AG08395 (cell line): ENCODE measurements around the gene KCNQ2.

ENCODE experiments used
- DNase-seq: peaks from one replicate; pipeline ENCODE4 v3.0.0; 2012; ENCODE audit warnings: mixed read lengths, low spot score

KCNQ2 gene

DNA sequence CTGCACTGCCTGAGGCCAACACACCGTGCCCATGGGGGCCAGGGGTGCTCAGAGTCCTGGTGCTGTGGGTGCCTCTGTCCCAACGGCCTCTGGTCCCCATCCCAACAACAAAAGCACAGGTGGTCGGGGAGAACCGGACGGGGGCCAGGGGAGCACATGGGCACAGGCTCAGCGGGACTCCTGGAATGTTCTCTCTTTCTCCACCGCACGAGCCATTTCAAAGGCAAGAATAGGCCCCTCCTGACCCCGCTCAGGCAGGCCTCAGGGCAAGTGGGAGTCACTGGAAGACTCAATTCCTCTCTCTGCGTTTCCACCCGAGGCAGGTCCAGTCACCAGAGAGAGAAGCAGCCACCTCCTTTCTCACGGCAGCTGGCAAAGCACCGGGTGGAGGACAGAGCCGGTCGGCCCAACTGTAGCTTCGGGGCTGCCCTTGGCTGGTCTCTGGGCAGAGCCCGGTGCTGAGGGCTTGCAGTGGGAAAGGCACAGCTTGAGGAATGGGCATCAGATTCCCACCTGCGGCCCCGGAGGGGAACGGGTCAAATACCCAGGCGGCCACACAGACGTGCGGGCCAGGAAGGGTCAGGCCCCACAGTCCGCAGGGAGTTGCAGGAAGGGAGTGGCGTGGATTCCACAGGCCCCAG, 55.2 kb downstream of the KCNQ2 start:
- no peak for DNase-seq

DNA sequence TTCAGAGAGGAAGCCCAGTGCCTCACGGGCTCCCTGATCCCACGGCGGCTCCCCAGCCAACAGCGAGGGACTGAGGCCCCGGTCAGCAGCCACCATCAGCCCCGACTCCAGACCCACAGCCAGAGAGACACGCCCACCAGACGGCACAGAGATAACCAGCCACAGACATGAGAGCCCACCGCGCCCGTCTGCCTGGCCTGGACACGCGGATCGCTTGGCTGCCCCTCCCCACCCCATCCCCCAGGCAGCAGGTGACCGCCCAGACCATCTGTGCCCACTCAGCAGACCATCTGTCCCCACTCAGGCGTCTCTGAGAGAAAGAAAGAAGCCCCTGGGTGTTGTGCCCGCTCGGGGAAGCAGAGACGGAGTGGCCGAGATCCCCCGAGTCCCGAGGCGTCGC, 55.8 kb downstream of the KCNQ2 start:
- no peak for DNase-seq

DNA sequence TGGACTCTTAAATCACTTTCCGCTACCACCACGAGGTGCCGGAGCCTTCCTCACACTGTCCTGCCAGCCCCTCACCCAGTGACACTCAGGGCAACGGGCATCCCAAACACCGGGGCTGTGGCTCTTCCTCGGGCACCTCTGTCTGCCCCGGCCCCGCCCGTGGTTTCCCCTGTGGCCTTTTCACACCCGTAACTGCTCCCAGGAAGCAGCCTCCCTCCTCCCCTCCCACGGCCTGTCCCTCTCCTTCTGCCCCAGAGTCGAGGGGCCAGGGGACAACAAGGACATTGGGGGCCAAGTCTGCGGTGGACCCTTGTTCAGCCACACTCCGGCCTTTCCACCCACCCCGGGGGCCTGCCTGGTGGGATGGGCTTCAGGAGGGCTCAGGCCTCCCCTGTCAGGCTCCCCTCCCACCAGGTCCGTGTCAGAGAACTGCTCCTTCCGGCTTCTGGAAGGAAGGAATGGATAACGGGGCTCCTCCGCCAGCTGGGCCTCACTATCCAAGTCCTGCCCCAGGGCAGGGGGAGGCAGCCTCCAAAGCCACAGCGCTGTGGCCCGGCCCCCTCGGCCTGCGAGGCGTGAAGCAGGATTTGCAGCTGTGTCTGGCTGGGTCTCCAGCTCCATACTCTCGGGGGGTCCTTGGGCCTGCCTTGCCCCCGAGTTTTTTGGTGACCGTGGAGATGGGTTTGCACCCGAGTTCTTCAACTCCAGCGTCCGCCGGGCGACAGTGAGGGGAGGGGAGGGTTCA, 56.6 kb downstream of the KCNQ2 start:
- no peak for DNase-seq

DNA sequence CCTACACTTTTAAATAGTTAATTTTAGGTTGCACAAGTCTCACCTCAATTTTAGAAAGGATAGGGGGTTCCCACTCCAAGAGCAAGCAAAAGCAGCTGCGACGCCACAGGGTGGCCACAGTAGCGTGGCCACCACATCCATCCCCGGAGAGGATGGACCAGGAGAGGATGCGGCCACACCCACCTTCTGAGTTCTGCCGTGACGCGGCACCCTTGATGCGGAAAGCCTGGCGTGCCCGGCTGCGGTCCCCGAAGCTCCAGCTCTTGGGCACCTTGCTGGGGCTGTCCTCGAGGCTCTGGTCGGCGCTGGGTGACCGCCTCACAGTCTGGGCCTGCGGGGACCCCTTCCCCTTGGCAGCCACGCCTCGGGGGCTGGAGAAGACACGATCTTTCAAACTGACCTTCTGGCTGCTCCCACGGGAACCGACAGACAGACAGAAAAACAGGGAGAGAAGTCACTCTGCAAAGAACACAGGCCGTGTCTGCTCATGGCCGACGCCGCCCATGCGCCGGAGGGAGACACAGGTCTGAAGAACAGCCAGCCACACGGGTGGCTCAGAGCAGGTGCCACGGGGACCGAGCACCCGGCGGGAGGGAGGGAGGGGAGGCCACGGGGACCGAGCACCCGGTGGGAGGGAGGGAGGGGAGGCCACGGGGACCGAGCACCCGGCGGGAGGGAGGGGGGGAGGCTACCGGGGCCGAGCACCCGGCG, 57.6 kb downstream of the KCNQ2 start:
- no peak for DNase-seq

DNA sequence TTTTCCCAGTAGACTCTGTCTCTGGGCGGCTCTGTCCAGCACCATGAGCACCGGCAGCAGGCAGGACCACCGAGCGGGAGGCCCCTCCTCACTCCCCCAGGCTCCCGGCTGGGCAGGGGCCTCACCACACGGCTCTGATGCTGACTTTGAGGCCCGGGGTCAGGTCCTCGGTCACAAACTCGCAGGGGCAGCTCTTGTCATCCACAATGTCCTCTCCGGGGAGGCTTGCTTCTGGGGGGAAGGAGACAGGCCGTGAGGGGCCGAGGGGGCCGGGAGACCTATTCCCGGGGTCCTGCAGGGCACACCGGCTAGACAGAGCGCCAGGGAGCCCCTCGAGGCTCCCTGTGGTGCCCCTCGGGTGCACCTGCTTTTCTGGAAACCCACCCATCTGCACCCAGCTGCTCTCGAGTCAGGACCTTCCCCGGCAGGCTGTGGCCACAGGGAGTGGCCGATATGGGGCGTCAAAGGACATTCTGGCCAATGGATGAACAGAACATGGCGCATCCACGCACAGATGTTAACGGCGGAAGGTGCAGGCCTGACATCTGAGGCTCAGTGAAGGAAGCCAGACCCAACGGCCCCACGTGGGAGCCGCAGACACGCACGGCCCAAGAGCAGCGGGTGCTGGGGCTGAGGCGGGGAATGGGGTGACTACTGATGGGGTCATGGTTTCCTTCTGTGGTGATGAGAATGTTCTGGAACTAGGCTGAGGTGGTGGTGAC, 58.3 kb downstream of the KCNQ2 start:
- DNase-seq = no peak

DNA sequence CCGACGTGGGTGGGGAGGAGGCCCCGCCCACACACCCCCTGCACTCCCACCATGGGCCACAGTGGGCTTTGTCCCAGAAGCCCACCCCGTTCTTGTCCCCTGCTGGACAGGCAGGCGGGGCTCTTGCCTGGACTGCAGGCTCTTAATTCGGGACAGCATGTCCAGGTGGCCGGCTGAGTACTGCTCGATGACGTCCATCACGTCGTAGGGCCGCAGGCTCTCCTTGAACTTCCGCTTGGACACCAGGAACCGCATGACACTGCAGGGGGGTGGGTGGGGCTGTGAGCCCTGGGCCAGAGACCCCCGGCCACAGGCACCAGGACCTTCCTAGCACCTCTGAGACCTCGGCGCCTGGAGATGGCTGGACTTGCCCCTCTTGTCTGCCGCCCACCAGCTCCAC, 59.1 kb downstream of the KCNQ2 start:
- no peak for DNase-seq

DNA sequence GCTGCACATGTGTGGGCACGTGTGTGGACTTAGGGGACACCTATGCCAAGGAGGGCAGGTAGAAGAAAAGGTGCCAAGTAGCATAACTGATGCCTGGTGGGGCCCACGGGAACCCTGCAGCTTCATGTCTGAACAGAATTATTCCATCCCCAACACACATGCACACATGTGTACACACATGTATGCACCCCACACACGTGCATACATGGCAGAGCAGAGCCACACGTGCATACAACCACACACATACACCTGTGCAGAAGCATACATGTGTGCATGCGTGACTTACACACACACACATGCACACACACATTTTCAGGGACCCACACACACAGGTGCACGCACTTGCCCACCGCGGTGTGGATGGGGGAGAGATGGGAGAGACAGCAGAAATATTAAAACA, 59.6 kb downstream of the KCNQ2 start:
- no peak for DNase-seq

DNA sequence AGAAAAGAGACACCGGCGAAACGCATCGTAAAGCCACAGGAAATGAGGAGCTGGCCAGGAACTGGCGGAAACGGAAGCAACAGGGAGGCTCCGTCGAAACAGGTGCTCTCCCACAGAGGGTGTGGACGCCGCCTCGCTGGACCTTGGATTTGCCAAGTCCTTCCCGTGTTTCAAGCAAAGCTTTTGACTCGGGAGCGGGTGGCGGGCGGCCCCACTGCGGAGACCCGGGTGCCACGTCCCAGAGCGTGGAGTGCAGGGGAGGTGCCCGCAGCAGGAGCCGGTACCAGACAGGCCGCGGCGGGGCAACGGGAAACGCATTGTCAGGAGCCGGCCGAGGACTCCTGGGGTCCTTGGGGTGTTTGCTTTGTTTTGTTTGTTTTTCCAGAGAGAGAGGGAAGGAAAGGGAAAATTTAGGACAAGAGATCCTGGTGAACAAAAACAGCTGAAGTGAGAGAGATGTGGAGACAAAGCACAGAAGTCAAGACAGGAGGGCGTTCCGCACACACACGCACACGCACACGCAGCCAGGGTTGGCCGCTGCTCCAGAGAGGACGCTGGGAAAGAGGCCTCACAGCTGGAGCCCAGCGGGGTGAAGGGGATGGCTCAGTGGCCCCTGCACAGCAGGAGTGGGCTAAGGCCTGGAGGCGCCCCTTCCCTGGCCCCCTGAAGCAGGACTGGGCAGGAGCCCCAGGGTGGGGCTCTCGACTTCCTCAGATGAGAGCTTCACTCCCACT, 60.4 kb downstream of the KCNQ2 start:
- DNase-seq = no peak

DNA sequence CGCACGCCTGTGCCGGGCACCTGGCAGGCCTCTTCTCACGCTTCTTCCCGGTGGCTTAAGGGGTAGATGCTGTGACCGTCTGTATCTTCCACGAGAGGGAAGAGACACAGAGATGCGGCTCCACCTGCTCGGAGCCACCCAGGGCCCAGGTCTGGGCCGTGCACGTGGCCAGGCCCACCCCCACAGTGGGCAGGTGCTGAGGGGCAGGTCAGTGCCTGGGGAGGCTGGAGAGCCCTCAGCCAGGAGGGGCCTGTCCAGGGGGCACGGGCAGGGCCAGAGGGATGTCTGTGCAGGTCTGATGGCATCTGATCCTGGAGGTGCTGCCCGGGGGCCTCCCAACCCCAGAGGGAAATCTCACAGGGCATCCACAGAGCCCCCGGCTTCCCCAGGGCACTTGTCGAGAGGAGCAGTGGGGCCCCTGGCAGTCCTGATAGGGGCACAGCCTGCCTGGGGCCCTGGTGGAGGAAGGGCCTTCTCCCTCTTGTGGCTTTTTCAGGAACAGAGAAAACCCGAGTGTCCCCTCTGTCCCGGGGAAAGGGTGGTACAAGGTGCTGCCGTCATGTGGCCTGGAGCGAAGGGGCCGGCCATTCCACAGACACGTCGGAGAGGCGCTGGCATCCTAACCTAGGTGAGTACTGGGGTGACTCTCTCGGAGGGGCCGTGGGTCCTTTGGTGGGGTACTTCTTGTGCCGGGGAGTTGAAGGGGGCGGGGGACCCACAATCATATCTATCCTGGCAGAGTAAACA, 61.1 kb downstream of the KCNQ2 start:
- DNase-seq = no peak

DNA sequence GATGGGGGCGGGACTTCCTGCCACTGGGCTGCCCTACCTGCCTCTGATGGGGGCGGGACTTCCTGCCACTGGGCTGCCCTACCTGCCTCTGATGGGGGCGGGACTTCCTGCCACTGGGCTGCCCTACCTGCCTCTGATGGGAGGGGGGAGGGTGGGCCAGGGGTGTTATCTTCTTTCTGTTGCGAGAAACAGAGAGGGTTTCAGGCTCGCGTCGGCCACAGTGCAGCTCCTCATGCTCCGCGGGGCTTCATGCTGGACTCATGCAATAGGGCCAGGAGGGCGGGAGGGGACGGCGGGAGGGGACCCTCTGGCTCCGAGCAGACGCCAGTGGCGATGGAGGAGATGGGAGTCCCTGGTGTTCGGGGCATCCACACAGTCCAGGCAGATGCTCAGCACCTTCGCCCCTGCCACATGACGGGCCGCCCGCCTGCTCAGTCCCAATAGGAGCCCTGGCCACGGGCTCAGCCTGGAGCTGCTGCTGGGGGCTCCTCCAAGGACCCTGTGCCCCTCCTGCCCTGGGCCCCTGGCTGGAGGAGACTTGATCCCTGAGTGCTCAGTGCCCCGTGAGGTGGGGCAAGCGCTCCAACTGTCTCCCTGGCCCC, 62.5 kb downstream of the KCNQ2 start:
- no peak for DNase-seq

DNA sequence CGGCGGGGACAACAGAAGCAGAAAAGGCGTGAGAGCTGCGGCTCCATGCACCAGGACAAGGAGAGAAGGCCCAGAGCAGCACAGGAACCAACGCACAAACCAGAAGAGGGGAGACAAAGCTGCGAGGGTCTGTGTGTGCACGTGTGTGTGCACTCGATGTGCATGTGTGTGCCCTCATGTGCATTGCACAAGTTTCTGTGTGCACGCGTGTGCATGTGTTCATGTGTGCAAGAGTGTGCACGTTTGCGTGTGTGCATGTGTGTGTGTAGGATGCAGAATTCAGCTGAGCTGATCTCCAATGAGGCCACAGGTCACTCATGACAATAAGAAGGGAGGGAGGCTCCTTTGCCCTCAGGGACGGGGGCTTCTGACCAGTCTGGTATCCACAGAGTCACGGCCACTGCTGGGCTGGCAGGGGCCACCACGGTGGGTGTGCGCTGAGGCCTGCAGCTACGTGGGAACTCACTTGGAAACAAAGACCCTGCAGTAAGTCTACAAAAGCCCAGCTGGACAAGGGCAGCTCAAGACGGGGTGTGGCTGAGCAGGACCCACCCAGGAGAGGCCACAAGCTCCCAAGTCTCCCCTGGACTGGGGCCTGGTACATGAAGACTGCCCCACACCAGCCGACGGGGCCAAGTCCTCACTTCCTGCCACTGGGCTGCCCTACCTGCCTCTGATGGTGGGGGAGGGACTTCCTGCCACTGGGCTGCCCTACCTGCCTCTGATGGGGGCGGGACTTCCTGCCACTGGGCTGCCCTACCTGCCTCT, 63.2 kb downstream of the KCNQ2 start:
- DNase-seq = no peak

DNA sequence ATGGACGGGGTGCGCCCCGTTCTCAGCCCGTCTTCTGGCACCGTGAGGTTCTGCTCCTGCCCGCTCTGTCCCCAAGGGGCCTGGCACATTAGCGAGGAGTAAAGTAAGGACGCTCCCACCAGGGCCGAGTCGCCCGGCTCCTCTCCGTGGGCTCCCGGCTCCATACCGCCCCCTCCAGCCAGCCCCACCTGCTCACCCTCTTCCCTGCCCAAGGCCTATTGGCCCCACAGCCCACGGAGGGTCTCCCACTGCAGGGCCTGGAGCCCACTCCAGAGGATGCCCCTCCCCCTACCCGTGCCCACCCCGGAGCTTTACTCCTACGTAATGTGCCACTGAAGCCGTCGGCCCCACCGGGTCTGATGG, 63.8 kb downstream of the KCNQ2 start:
- DNase-seq = no peak

DNA sequence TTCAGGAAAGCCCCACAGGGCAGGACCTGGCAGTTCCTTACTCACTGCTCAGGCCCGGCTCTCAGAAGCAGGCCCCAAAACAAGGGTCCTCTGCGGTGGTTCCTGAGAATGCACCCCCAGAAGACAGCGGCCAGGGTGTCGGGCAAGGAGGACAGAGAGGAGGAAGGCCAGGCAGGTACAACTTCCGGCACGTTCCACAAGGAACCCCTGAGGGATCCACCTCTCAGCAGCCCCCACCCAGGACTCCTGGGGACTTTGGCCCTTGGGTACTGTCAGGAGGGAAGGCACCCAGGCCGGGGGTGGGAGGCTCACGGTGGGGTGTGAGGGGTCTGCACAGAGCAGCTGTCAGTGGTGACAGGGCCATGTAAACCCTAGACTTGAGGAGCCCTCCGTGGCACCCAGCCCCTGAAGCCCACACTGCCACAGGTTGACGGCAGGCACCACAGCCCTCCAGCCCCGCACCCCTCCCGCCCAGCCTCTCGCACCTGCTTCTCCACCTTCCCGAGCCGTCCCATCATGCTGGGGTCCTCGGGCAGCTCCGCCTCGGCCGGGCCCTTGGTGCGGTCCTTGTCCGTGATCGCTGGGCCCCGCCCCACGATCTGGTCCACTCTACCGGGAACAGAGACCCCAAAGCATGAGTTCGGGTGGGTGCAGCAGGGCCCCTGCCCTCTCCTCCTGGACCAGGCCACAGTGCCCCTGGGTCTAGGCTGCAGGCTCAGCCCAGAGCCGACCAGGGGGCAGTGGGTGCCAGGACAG, 64.3 kb downstream of the KCNQ2 start:
- DNase-seq = no peak

DNA sequence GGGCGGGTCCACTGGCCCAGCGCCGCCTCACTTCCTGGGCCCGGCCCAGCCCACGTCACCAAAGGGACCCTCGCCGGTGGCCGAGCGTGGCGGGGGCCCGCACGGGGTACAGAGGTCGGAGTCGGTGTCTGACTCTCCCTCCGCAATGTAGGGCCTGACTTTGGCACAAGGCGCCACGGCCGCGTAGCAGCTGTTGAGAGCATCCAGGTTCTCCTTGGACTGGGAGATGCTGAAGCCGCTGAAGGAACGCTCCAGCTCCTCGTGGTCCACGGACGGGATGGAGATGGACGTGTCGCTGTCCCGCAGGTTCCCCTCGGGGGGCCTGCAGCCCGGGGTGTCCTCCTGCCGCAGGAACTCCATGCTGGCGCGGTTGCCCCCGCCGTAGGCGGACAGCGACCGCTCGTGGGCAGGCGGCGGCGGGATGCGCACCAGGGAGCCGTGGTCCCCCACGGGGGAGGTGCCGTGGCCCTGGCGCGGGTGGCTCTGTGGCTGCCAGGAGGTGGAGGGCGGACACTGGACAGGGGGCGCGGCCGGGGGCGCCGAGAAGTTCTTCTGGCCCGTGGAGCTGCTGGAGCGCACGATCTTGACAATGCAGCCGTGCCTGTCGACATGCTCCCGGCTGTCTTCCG, 65.7 kb downstream of the KCNQ2 start:
- no peak for DNase-seq

DNA sequence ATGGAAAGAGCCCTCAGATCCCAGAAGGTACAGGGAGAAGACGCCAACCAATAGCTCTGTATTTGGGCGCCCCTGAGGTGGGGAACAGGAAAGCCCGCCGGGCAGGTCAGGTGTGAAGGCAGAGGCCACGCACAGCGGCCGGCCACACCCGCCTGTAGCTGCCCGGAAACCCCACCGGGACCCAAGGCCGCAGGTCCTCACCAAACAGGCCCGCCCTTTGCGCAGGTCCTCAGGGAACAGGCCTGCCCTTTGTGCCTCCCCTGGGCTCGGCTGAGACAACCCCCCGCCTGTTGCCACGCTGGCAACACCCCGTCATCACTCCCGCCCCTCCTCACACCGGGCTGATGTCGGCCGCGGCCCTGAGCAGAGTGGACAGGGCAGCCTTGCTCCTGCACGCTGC, 66.4 kb downstream of the KCNQ2 start:
- no peak for DNase-seq

DNA sequence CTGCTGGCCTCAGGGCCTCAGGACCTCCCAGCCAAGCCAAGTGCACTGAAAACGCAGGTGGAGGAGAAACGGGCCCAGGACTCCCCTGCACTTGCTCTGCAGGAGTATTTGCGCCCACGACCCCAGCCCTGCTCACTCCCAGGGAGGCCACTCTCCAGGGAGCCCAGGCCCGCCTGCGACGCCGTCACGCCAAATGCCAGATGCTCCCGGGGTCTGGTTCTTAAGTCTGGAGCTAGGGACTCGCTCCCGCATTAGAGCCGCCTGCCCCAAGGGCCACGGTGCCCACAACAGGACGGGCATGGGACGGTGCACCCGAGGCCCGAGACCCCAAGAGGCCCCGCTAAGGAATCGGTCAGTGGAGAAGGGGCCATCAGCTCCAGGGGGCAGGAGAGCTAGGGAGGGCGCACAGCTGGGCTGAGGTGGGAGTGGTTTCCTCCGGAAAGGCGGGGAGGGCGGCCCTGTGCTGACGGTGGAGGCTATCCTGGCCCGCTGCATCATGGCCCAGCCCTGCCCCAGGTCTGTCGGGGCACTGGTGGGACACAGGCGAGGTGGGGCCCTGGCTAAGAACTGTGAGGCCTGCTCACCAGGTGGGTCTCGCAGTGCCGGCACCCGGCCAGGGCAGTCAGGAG, 67.2 kb downstream of the KCNQ2 start:
- no peak for DNase-seq

DNA sequence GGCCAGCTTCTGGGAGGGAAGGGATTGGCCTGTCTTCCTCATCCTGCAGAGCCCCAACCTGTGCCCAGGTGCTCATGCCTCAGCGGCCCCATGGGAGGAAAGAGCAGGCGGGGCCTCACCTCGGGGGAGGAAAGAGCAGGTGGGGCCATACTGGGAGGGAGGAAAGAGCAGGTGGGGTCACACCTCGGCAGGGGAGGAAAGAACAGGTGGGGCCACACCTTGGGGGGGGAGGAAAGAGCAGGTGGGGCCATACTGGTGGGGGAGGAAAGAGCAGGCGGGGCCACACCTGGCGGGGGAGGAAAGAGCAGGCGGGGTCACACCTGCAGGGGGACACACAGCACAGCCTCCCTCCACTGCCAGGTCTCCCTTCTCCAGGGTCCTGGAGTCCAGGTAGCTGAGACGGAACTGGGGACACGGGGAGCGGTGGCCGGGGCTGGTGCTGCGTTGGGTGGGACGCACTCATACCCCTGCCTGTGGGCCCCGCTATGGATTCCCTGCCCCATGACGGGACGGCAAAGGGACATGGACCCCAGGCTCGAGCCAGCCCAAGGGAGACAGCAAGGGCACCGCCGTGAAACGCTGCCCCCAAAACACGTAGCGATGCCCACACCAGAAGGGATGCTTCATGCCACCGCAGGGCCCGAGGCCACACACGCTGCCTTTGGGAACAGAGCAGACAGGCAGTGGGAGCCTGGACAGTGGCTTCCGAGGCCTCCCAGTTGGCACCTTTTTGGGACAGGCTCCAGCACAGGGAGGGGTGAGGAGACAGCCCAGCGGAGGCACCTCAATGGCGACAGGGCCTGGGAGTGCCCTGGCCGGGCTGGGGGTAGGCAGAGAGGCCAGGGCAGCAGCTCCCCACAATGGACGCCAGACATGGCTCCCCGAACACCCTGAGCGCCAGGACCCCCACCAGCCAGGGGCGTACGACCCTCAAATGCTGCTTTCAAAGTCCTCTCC, 68.0 kb downstream of the KCNQ2 start:
- DNase-seq = no peak
